Activated CD8-positive, alpha-beta memory T cell treated with anti-CD3 and anti-CD28 coated beads, Interleukin-2, amount 50 U/mL, for 1 hour (primary cell): ENCODE data around the gene DERA.
"Not testable (repeated sequence)": the region's sequence is repeated elsewhere in the genome, so short reads cannot be mapped to it uniquely, and the experiment has no call there.

Source experiments
- DNase-seq: peaks from one replicate; pipeline ENCODE4 v3.0.0-alpha.2; 2020; ENCODE audit errors: extremely low read depth

DERA gene

DNA sequence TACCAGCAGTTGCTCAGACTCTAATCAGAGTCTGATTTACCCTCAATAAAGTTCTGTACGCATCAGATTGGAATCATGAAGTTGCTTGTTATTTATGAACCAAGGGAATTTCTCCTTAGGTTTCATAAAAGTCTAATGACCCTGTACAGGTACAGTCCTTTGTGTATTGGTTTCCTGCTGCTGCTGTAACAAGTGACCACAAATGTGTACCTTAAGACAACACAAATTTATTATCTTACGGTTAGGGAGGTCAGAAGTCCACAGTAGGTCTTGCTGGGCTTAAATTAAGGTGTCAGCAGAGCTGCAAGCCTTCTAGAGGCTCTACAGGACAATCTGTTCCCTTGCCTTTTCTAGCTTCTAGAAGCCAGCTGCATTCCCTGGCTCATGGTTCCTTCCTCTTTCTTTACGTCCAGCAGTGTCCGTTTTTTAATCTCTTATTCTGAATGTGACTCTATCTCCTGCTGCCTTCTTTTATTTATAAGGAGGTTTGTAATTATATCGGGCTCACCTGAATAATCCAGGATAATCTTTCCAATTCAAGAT lies 6.7 kb upstream of the DERA start:
- no peak for DNase-seq

GRCh38 chr12:15910468-15910863 lies 666 bp upstream of the DERA start:
- DNase-seq: no peak

DNA sequence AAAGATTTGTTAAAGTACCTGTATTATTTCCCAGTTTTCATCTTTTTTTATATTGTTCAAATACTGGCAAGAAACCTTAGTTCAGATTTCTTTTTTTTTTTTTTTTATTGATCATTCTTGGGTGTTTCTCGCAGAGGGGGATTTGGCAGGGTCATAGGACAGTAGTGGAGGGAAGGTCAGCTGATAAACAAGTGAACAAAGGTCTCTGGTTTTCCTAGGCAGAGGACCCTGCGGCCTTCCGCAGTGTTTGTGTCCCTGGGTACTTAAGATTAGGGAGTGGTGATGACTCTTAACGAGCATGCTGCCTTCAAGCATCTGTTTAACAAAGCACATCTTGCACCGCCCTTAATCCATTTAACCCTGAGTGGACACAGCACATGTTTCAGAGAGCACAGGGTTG lies 799 bp downstream of the DERA start:
- DNase-seq: not testable (repeated sequence)

- DNase-seq: not testable (repeated sequence)
These were observed 3.0 kb downstream of the DERA start for GRCh38 chr12:15914131-15914530.

DNA sequence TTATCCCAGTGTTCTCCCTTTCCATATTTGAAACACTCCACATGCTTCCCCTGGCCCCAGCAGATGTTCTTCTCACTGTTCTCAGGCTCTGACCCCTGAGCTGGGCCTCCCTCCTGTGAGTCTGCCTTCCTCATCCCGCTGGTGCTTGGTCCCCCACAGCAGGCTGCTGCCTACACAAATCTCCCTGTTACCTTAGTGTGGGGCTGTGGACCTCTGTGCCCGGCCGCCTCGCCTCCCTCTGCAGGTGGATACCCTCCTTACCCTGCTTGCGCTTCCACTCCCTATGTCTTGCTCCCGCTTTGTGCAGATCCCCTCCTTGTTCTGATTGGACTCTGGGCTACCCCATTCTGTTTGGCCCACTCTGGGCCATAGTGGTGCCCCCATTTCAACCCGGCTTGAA lies 6.9 kb downstream of the DERA start:
- no peak for DNase-seq

DNA sequence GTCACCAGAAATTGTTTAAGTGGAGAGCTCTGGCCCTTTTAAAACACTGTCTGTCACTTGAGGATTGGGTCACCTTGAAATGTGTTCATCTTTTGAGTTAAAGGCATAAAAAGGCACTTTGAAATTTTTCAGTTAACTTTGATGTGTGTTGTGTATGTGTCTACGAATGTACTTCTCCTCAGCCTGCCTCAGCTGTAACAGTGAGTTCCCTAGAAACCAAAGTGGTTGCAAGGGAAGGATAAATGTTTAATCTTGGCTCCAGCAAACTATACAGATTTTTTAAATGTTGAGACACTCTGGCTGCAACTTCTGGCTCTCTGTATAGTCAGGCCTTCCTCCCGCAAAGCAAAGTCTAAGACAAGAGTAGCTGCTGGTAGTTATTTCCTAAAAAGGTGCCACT lies 8.3 kb downstream of the DERA start:
- no peak for DNase-seq

DNA sequence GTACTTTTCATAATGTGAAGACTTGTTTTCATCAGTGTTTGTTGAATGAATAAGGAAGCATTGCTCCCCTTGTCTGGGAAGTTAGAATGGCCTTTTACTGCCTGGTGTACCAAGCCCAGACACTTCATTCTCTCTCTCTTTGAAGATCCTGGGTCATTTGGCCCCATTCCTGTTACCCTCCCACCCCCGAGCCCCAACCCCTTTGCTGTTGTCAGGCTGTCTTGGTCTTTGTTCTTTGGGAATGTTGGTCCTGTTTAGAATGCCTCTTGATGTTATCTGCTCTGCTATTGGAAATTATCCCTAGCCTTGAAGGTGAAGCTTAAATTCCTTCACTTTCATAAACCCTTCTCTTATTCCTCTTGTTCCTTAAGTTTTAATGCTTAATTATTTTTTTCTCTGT lies 13.8 kb downstream of the DERA start:
- no peak for DNase-seq

GRCh38 chr12:15928346-15928745 lies 17.2 kb downstream of the DERA start:
- no peak for DNase-seq

DNA sequence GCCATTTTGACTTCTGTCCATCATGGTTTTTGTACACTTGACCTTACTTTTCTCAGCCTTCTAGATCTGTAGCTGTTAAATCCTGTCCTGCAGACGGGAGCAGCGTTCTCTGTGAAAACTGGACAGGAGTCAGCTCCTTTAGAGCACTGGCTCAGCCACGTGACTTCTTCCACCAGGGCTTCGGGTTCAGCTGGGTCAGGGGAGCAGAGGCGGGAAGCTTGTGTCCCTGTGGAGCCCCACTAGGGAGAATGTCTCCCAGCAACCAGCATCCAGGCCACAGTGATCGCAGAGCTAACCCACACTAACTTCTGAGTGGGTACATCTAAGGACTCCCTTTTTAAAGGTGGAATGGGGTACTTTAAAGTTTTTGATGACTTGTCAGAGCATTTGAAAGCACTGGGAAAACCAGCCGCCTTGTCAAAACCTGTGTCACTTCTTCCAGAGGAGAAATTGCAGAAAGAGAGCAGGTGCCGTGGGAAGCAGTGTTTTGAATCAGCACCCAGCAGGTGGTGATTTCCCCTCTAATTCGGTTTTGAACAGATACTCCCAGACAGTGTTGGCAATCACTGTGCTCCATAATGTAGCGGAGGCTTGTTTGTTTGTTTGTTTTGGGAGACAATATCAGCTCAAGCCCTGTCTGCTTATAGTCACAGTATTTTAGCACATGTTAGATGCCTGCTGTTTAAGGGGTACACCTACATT lies 17.9 kb downstream of the DERA start:
- no peak for DNase-seq

GRCh38 chr12:15931590-15932053 lies 20.5 kb downstream of the DERA start:
- DNase-seq: no peak

DNA sequence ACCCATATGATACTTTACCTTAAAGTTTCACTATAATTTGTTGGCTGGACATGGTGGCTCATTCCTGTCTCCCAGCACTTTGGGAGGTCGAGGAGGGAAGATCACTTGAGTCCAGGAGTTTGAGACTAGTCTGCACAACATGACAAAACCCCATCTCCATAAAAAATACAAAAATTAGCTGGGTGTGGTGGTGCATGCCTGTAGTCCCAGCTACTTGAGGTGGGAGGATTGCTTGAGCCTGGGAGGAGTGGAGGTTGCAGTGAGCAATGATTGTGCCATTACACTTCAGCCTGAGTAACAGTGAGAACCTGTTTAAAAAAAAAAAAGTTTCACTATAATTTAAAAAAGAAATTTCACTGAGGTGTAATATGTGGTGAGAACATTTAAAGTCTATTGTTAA lies 21.2 kb downstream of the DERA start:
- DNase-seq: no peak

DNA sequence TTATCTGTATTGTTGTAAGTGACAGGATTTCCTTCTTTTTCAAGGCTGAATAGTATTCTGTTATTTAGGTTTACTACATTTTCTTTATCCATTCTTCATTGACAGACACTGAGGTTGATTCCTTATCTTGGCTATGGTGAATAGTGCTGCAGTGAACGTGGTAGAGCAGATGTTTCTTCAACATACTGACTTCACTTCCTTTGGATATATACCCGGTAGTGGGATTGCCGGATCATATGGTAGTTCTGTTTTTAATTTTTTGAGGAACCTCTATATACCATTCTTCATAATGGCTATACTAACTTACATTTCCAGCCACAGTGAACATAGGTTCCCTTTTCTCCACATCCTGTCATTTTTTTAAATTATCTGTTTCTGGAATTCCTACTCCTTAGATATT lies 21.8 kb downstream of the DERA start:
- no peak for DNase-seq

DNA sequence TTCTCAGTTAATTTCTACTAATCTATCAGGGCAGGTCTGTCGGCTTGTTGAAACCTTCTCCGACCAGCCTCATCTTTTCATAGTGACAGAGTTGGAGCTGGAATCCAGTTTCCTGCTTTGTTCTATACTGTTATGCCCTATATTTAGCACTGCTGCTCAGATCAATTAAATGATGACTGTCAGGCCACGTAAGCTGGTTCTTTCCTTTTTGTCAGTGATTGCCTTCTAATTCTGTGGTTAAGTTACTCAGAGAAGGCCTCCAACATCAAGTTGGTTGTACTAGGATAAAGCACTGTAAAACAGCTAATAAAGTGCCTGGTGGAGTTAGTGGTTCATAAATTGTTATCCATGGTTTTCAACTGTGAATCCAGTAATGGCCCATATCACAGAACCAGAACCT lies 22.6 kb downstream of the DERA start:
- DNase-seq: no peak

- DNase-seq: no peak
These were observed 25.6 kb downstream of the DERA start for GRCh38 chr12:15936751-15937150.

GRCh38 chr12:15937902-15938301 lies 26.8 kb downstream of the DERA start:
- DNase-seq: no peak

DNA sequence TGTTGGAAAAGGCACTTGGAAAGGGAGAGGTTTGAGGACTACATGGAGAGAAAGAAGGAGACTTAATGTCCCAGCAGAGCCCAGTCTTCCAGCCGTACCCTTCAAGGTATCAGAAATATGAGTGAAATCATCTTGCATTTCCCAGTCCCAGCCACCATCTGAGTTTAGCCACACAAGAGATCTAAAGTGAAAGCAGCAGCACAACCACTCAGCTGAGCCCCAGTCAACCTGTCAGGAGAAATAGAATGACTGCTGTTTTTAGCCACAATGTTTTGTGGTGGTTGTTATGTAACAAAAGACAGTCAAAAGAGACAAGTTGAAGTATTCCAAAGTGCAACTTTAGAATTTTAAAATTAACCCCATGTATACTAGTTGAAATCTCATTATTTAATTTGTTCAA lies 28.0 kb downstream of the DERA start:
- no peak for DNase-seq

- no peak for DNase-seq
These were observed 31.3 kb downstream of the DERA start for GRCh38 chr12:15942475-15942874.

DNA sequence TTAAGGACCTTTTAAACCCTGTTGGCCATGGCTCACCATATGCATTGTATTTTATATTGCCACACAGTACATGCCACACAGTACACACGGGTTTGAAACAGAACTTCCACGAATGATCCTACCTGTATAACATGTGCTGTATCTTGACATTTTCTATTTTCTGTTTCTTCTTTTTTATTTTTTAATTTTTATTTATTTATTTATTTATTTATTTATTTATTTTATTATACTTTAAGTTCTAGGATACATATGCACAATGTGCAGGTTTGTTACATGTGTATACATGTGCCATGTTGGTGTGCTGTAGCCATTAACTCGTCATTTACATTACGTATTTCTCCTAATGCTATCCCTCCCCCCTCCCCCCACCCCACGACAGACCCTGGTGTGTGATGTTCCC lies 32.4 kb downstream of the DERA start:
- not testable (repeated sequence) for DNase-seq

DNA sequence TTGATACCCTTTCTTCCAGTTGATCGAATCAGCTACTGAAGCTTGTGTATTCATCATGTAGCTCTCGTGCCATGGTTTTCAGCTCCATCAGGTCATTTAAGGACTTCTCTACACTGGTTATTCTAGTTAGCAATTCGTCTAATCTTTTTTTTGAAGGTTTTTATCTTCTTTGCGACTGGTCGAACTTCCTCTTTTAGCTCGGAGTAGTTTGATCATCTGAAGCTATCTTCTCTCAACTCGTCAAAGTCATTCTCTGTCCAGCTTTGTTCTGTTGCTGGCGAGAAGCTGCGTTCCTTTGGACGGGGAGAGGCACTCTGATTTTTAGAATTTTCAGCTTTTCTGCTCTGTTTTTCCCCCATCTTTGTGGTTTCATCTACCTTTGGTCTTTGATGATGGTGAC lies 37.3 kb downstream of the DERA start:
- not testable (repeated sequence) for DNase-seq

GRCh38 chr12:15955281-15955680 lies 44.1 kb downstream of the DERA start:
- DNase-seq: no peak

- no peak for DNase-seq
These were observed 44.9 kb downstream of the DERA start for GRCh38 chr12:15956010-15956409.

GRCh38 chr12:15956413-15957185 lies 45.5 kb downstream of the DERA start:
- DNase-seq: no peak

GRCh38 chr12:15962760-15963159 lies 51.6 kb downstream of the DERA start:
- DNase-seq: no peak
